ENCODE data around the gene TNRC6C.

DNA sequence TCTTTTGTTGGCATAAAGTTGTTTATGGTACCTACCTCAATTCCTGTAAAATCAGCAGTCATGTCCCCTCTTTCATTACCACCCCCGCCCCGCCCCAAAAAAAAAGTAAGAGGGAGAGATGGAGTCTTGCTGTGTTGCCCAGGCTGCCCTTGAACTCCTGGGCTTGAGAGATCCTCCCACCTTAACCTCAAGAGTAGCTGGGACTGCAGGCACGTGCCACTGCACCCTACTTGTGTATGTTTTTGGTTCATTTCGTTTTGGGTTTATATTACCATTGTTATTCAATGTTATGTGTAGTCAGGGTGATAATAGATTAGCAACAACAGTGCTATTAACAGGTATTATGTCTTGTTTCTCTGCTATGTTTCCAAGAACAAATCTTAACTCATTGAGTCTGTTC is 15.9 kb downstream of the TNRC6C start:
- TF ChIP-seq, protein P1, sequence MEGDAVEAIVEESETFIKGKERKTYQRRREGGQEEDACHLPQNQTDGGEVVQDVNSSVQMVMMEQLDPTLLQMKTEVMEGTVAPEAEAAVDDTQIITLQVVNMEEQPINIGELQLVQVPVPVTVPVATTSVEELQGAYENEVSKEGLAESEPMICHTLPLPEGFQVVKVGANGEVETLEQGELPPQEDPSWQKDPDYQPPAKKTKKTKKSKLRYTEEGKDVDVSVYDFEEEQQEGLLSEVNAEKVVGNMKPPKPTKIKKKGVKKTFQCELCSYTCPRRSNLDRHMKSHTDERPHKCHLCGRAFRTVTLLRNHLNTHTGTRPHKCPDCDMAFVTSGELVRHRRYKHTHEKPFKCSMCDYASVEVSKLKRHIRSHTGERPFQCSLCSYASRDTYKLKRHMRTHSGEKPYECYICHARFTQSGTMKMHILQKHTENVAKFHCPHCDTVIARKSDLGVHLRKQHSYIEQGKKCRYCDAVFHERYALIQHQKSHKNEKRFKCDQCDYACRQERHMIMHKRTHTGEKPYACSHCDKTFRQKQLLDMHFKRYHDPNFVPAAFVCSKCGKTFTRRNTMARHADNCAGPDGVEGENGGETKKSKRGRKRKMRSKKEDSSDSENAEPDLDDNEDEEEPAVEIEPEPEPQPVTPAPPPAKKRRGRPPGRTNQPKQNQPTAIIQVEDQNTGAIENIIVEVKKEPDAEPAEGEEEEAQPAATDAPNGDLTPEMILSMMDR (IDR thresholded peaks at IDR 0.05), result no peak
- no peak for TF ChIP-seq POLR2A (IDR thresholded peaks at IDR 0.05)
